HEK293T (cell line): ENCODE results near the gene ANKH.

ENCODE experiments used
- CTCF ChIA-PET: fragments of 350-600 bp; formaldehyde crosslinking; extraction: SDS; loops from one replicate; lab custom pipeline; 2021; ENCODE audit warnings: antibody characterized with exemption, inconsistent platforms; lab: Yijun Ruan, JAX
- POLR2A ChIA-PET: fragments of 350-600 bp; formaldehyde crosslinking; extraction: SDS; loops from one replicate; lab custom pipeline; 2020; ENCODE audit warnings: antibody characterized with exemption, inconsistent platforms; lab: Yijun Ruan, JAX
- DNase-seq: peaks from one replicate; pipeline ENCODE4 v3.0.0; 2012; ENCODE audit warnings: mixed read lengths; ENCODE audit errors: extremely low spot score
- ARNT ChIP-seq: fragments of 450-650 bp; IDR thresholded peaks from 2 replicates; pipeline ENCODE4 v1.6.1; 2017; ENCODE audit warnings: mild to moderate bottlenecking
- BHLHE40 ChIP-seq: fragments of 450-650 bp; IDR thresholded peaks from 2 replicates; pipeline ENCODE4 v1.6.1; 2016; ENCODE audit warnings: mild to moderate bottlenecking, moderate library complexity, borderline replicate concordance
- CTBP1 ChIP-seq: fragments of 450-650 bp; IDR thresholded peaks from 2 replicates; pipeline ENCODE4 v1.6.1; 2016; ENCODE audit warnings: borderline replicate concordance
- ELF4 ChIP-seq: fragments of 450-650 bp; IDR thresholded peaks from 2 replicates; pipeline ENCODE4 v1.6.1; 2017; ENCODE audit warnings: antibody characterized with exemption
- FOXA1 ChIP-seq: fragments of 450-650 bp; IDR thresholded peaks from 2 replicates; pipeline ENCODE4 v1.6.1; 2016; ENCODE audit warnings: mild to moderate bottlenecking
- FOXK2 ChIP-seq: fragments of 450-650 bp; IDR thresholded peaks from 2 replicates; pipeline ENCODE4 v1.6.1; 2016; ENCODE audit warnings: mild to moderate bottlenecking
- FOXM1 ChIP-seq: fragments of 450-650 bp; IDR thresholded peaks from 2 replicates; pipeline ENCODE4 v1.6.1; 2017; ENCODE audit warnings: mild to moderate bottlenecking, borderline replicate concordance
- HDGF ChIP-seq: fragments of 450-650 bp; IDR thresholded peaks from 2 replicates; pipeline ENCODE4 v1.6.1; 2017; ENCODE audit warnings: antibody characterized with exemption, borderline replicate concordance
- L3MBTL2 ChIP-seq: fragments of 450-650 bp; conservative IDR thresholded peaks from 2 replicates; pipeline ENCODE4 v1.6.1; 2016; ENCODE audit warnings: mild to moderate bottlenecking
- LEF1 ChIP-seq: fragments of 450-650 bp; IDR thresholded peaks from 2 replicates; pipeline ENCODE4 v1.6.1; 2017; ENCODE audit warnings: mild to moderate bottlenecking, borderline replicate concordance
- NFRKB ChIP-seq: fragments of 450-650 bp; IDR thresholded peaks from 2 replicates; pipeline ENCODE4 v1.6.1; 2016; ENCODE audit warnings: mild to moderate bottlenecking, moderate library complexity
- SP1 ChIP-seq: fragments of 450-650 bp; IDR thresholded peaks from 2 replicates; pipeline ENCODE4 v1.6.1; 2017
- SUZ12 ChIP-seq: fragments of 450-650 bp; IDR thresholded peaks from 2 replicates; pipeline ENCODE4 v1.6.1; 2016; ENCODE audit warnings: mild to moderate bottlenecking
- TARDBP ChIP-seq: fragments of 450-650 bp; IDR thresholded peaks from 2 replicates; pipeline ENCODE4 v1.6.1; 2016
- ZNF384 ChIP-seq: fragments of 450-650 bp; IDR thresholded peaks from 2 replicates; pipeline ENCODE4 v1.6.1; 2016
- TF ChIP-seq, protein P1 (sequence below): fragments of 450-650 bp; IDR thresholded peaks from 2 replicates; pipeline ENCODE4 v1.6.1; 2016

ANKH gene

GRCh38 chr5:14816374-14816998 lies 55.1 kb downstream of the ANKH start:
- CTCF ChIA-PET = interaction anchor here (0.6 kb wide), 1 partner anchor 73 kb away, joined by 3 read pairs; no protein-coding TSS in a partner anchor
- no peak for TF ChIP-seq ARNT
- no peak for TF ChIP-seq FOXA1
- no peak for TF ChIP-seq HDGF
- no peak for TF ChIP-seq BHLHE40
- TF ChIP-seq FOXK2 = no peak
- TF ChIP-seq, protein P1, sequence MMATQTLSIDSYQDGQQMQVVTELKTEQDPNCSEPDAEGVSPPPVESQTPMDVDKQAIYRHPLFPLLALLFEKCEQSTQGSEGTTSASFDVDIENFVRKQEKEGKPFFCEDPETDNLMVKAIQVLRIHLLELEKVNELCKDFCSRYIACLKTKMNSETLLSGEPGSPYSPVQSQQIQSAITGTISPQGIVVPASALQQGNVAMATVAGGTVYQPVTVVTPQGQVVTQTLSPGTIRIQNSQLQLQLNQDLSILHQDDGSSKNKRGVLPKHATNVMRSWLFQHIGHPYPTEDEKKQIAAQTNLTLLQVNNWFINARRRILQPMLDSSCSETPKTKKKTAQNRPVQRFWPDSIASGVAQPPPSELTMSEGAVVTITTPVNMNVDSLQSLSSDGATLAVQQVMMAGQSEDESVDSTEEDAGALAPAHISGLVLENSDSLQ = no peak
- no peak for DNase-seq
- POLR2A ChIA-PET = no interaction called here

GRCh38 chr5:14813747-14814146 lies 57.8 kb downstream of the ANKH start:
- ChIA-PET POLR2A (no interaction called here), CTCF (interaction anchor here (0.7 kb wide), 1 partner anchor 34 kb away, joined by 3 read pairs; no protein-coding TSS in a partner anchor)
- TF ChIP-seq NFRKB (no peak), LEF1 (no peak), ARNT (no peak)
- no peak for DNase-seq

DNA sequence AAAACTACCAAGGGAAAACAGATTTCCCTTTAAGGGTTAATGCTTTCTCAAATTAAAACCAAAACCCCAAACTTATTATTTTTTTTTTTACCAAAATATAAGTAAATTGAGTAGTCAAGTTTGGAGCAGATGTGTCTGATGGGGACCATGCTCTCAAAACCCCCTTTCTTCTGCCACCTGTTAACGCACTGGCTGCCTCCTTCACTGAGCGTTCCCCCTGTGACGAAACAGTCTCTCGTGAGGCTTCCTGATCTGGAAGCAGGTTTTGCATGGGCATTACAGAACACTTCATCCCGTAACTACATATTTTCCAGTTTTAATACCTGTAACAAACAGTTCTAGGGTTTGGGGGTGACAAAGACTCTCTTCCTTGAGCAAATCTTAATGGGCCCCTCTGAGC lies 59.4 kb downstream of the ANKH start:
- TF ChIP-seq LEF1 = no peak
- no peak for TF ChIP-seq ELF4
- TF ChIP-seq NFRKB = no peak
- no peak for TF ChIP-seq SP1
- no peak for TF ChIP-seq ZNF384
- no peak for DNase-seq
- CTCF ChIA-PET = no interaction called here

GRCh38 chr5:14810928-14811572 lies 60.5 kb downstream of the ANKH start:
- TF ChIP-seq ARNT (no peak), HDGF (no peak), SP1 (no peak), FOXM1 (no peak), SUZ12 (no peak), NFRKB (no peak), L3MBTL2 (no peak), BHLHE40 (no peak)
- TF ChIP-seq, protein P1 = no peak
- no peak for DNase-seq
- CTCF ChIA-PET = no interaction called here
- POLR2A ChIA-PET = no interaction called here

More for the DNA sequence above, 59.4 kb downstream of the ANKH start:
- POLR2A ChIA-PET = no interaction called here

- DNase-seq = no peak
- ChIA-PET CTCF (no interaction called here), POLR2A (no interaction called here)
- TF ChIP-seq CTBP1 = no peak
- TF ChIP-seq ELF4 = no peak
- TF ChIP-seq L3MBTL2 = no peak
- TF ChIP-seq FOXM1 = no peak
- TF ChIP-seq SP1 = no peak
- TF ChIP-seq BHLHE40 = no peak
- TF ChIP-seq NFRKB = no peak
- TF ChIP-seq ZNF384 = no peak
- TF ChIP-seq FOXA1 = no peak
- no peak for TF ChIP-seq FOXK2
- TF ChIP-seq, protein P1 = no peak
- TF ChIP-seq LEF1 = no peak
- no peak for TF ChIP-seq HDGF
- no peak for TF ChIP-seq ARNT
- no peak for TF ChIP-seq TARDBP
- no peak for TF ChIP-seq SUZ12
These were observed 61.3 kb downstream of the ANKH start for GRCh38 chr5:14810282-14810681.

DNA sequence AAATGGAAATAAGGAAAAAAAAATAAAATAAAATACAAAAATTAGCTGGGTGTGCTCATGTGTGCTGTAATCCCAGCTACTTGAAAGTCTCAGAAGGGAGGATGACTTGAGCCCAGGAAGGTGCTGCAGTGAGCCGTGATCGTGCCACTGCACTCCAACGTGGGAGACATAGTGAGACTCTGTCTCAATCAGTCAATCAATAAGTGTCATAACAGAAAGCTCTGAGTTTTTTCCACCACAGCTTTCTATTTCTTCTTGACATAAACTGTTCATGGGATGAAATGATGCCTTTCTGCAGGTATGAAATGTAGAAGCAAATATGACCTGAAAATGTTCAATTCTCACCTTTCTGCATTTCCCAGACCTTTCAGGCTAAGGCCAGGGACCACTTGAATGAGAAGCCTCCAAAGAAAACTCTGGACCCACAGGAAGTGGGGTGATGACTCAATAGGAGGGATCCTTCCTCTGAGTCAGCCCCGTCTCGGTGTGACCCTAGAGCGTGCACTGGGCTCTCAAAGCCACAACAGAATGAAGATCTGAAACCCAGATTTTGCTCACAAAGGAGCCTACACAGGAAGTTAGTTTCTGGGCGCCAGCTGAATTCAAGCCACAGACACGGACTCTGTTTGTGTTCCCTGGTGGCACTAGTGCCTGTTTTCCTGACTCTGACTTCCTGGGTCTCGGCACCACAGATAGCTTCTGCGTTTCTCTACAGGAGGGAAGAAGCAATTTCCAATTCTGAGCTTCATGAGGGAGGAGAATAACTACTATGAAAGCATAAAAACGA lies 62.0 kb downstream of the ANKH start:
- TF ChIP-seq L3MBTL2 = no peak
- no peak for TF ChIP-seq CTBP1
- TF ChIP-seq, protein P1 = no peak
- TF ChIP-seq FOXM1 = no peak
- no peak for TF ChIP-seq FOXK2
- TF ChIP-seq TARDBP = no peak
- TF ChIP-seq ZNF384 = no peak
- TF ChIP-seq HDGF = no peak
- TF ChIP-seq LEF1 = no peak
- TF ChIP-seq ELF4 = no peak
- TF ChIP-seq ARNT = no peak
- TF ChIP-seq FOXA1 = no peak
- no peak for TF ChIP-seq SUZ12
- TF ChIP-seq BHLHE40 = no peak
- TF ChIP-seq NFRKB = no peak
- no peak for TF ChIP-seq SP1
- POLR2A ChIA-PET = no interaction called here
- DNase-seq = no peak
- CTCF ChIA-PET = no interaction called here
